GM12878 (cell line): ENCODE data around the gene KCNK7. TPM values are rescaled to one million over a fixed set of nuclear protein-coding genes. Genes with fewer than 3 reads are reported as not detected.

Source experiments
- ATAC-seq: fragments of 200-7000 bp; cut with Tn5 transposase; 3 replicates; pipeline ENCODE4 v1.9.1; 2020; ENCODE audit warnings: mild to moderate bottlenecking, moderate library complexity
- BruUV-seq: library from RNA; stranded (reverse); fragments of 400-500 nt; replicated peaks from 2 replicates; lab custom pipeline; 2021; lab: Mats Ljungman, UMichigan
- CTCF ChIA-PET: fragments of 300-600 bp; sonication (Branson Sonifier 250); formaldehyde crosslinking; extraction: SDS; loops from one replicate; lab custom pipeline; 2021; ENCODE audit warnings: inconsistent platforms; lab: Yijun Ruan, JAX
- POLR2A ChIA-PET: fragments of 350-600 bp; formaldehyde crosslinking; extraction: SDS; loops from one replicate; lab custom pipeline; 2021; ENCODE audit warnings: inconsistent platforms; lab: Charles Lee
- RAD21 ChIA-PET: fragments of 300-600 bp; sonication (Branson Sonifier 250); formaldehyde crosslinking; loops from one replicate; lab custom pipeline; 2023; ENCODE audit warnings: antibody characterized with exemption; ENCODE audit not compliant: unreplicated experiment; lab: Charles Lee
- SMC1A ChIA-PET: fragments of 300-600 bp; sonication (Branson Sonifier 250); formaldehyde crosslinking; loops from one replicate; lab custom pipeline; 2023; ENCODE audit not compliant: unreplicated experiment, uncharacterized antibody; lab: Charles Lee
- DNase-seq: peaks from one replicate; pipeline ENCODE4 v3.0.0-alpha.2; 2011; ENCODE audit warnings: low read depth, low spot score
- FAIRE-seq: peaks from 3 replicates; lab custom pipeline; 2011; peaks lifted over from hg19 to GRCh38; lab: Jason Lieb, UNC
- H2AFZ ChIP-seq: 2 replicates; pipeline ENCODE4 v1.6.0; 2011; ENCODE audit warnings: low read depth, low read length, control low read depth; ENCODE audit not compliant: control insufficient read depth
- H3K27ac ChIP-seq: 2 replicates; pipeline ENCODE4 v1.5.1; 2011; ENCODE audit warnings: control low read depth; ENCODE audit not compliant: control insufficient read depth, insufficient read depth
- H3K27me3 ChIP-seq, 2 experiments: replicated peaks in 1 of 2; 2 replicates each; pipeline versions ENCODE4 v1.6.0 to v1.6.1; 2011; ENCODE audit warnings: low read length in 1 of 2; ENCODE audit not compliant: control insufficient read depth in 2 of 2, insufficient read depth in 2 of 2
- H3K36me3 ChIP-seq, 2 experiments: 2 replicates each; pipeline ENCODE4 v1.5.1; 2011; ENCODE audit warnings: low read length in 1 of 2; ENCODE audit not compliant: control insufficient read depth in 2 of 2, insufficient read depth in 2 of 2
- H3K4me1 ChIP-seq: 2 replicates; pipeline ENCODE4 v1.6.1; 2011; ENCODE audit warnings: mild to moderate bottlenecking, low read length, moderate library complexity, mixed read lengths; ENCODE audit not compliant: control insufficient read depth, insufficient read depth
- H3K4me2 ChIP-seq: 2 replicates; pipeline ENCODE4 v1.6.0; 2011; ENCODE audit warnings: control low read depth; ENCODE audit not compliant: control insufficient read depth, insufficient read depth
- H3K4me3 ChIP-seq: fragments of 200-600 bp; sonication (generic); 2 replicates; pipeline ENCODE4 v1.5.1; 2016
- H3K79me2 ChIP-seq: 2 replicates; pipeline ENCODE4 v1.6.0; 2011; ENCODE audit warnings: low read length; ENCODE audit not compliant: control insufficient read depth, insufficient read depth
- H3K9ac ChIP-seq: 2 replicates; pipeline ENCODE4 v1.8.0; 2011; ENCODE audit warnings: low read length, control low read depth, mixed read lengths; ENCODE audit not compliant: control insufficient read depth, insufficient read depth
- H3K9me3 ChIP-seq: replicated peaks from 3 replicates; pipeline ENCODE4 v1.5.1; 2011; ENCODE audit warnings: mild to moderate bottlenecking, low read length; ENCODE audit not compliant: control insufficient read depth, insufficient read depth
- H4K20me1 ChIP-seq: 2 replicates; pipeline ENCODE4 v1.6.0; 2011; ENCODE audit not compliant: control insufficient read depth, insufficient read depth
- CBFB ChIP-seq: IDR thresholded peaks from 2 replicates; pipeline ENCODE4 v1.6.1; 2016; ENCODE audit warnings: antibody characterized with exemption, low read depth
- CHD1 ChIP-seq: IDR thresholded peaks from 2 replicates; pipeline ENCODE4 v1.6.1; 2012; ENCODE audit warnings: low read depth, low read length, improper control_type of control experiment
- DPF2 ChIP-seq: fragments of 450-650 bp; IDR thresholded peaks from 2 replicates; pipeline ENCODE4 v1.6.1; 2017; ENCODE audit warnings: mild to moderate bottlenecking
- FOXK2 ChIP-seq: fragments of 450-650 bp; IDR thresholded peaks from 2 replicates; pipeline ENCODE4 v1.6.1; 2017; ENCODE audit warnings: mild to moderate bottlenecking, moderate library complexity
- IKZF1 ChIP-seq: fragments of 450-650 bp; conservative IDR thresholded peaks from 2 replicates; pipeline ENCODE4 v1.6.1; 2017; ENCODE audit warnings: antibody characterized with exemption, mild to moderate bottlenecking
- IRF5 ChIP-seq: fragments of 450-650 bp; IDR thresholded peaks from 2 replicates; pipeline ENCODE4 v1.6.1; 2017; ENCODE audit warnings: borderline replicate concordance
- NRF1 ChIP-seq: conservative IDR thresholded peaks from 2 replicates; pipeline ENCODE4 v1.6.1; 2011; ENCODE audit warnings: mild to moderate bottlenecking, low read depth, low read length, improper control_type of control experiment
- PRDM15 ChIP-seq: fragments of 450-650 bp; formaldehyde crosslinking; IDR thresholded peaks from 2 replicates; pipeline ENCODE4 v1.4.0; 2020; ENCODE audit warnings: mild to moderate bottlenecking, moderate library complexity
- RB1 ChIP-seq: fragments of 450-650 bp; formaldehyde crosslinking; IDR thresholded peaks from 2 replicates; pipeline ENCODE4 v1.6.1; 2017; ENCODE audit warnings: mild to moderate bottlenecking, borderline replicate concordance
- SREBF1 ChIP-seq: IDR thresholded peaks from 2 replicates; pipeline ENCODE4 v1.6.1; 2012; ENCODE audit warnings: mild to moderate bottlenecking, low read length
- TBL1XR1 ChIP-seq: IDR thresholded peaks from 2 replicates; pipeline ENCODE4 v1.6.1; 2012; ENCODE audit warnings: low read depth, low read length, improper control_type of control experiment
- ZNF622 ChIP-seq: fragments of 450-650 bp; IDR thresholded peaks from 2 replicates; pipeline ENCODE4 v1.6.1; 2017; ENCODE audit warnings: mild to moderate bottlenecking, inconsistent platforms
- ZNF687 ChIP-seq: fragments of 450-650 bp; IDR thresholded peaks from 2 replicates; pipeline ENCODE4 v1.6.1; 2017; ENCODE audit warnings: mild to moderate bottlenecking, moderate library complexity
- WGBS: methylation state at CpG from one replicate; pipeline ENCODE4 v1.1.6; 2016; ENCODE audit warnings: low lambda C conversion rate; ENCODE audit not compliant: insufficient replicate concordance, insufficient coverage; ENCODE audit errors: missing lambda C conversion rate; 5-methylcytosine and 5-hydroxymethylcytosine counted together
- in situ Hi-C: fragments of 300-500 bp; cut with MboI; formaldehyde crosslinking; loops from 9 replicates; pipeline ENCODE4 v1.14.3; 2018; ENCODE audit warnings: mixed read lengths
- intact Hi-C: fragments of 100-400 bp; cut with micrococcal nuclease; formaldehyde crosslinking; loops from one replicate; pipeline ENCODE4 v1.14.2; 2022; ENCODE audit not compliant: unreplicated experiment
- polyA plus RNA-seq, 11 experiments: library from polyadenylated mRNA; depleted of rRNA in 4 of 11; unstranded in 6 of 11; stranded (reverse) in 5 of 11; fragments of >200 nt; fragmentation: Nextera tagmentation in 4 of 11; fragmentation: Illumina TruSeq in 1 of 11; extraction: Ambion mirVana in 4 of 11; extraction: Trizol in 1 of 11; gene quantifications; 1 replicate in 1 of 11; 2 replicates in 10 of 11; pipeline versions ENCODE4 v1.2.1 to v1.2.3, GENCODE V29; 2011 to 2016; ENCODE audit warnings: inconsistent platforms in 2 of 11, missing spikeins in 2 of 11, low read depth in 1 of 11
- total RNA-seq, 4 experiments: library from RNA; depleted of rRNA in 3 of 4; stranded (reverse); fragments of >200 nt in 3 of 4; fragmentation: Illumina TruSeq in 1 of 4; extraction: Trizol in 1 of 4; gene quantifications; 2 replicates each; pipeline versions ENCODE4 v1.2.1 to v1.2.3, GENCODE V29; 2013 to 2021

KCNK7 gene
- total and polyA plus RNA-seq, 10 of the 15 experiments (the other 5 are each of a cell fraction or from before 2014, with no cell fraction given) = 0.11 to 0.54 (median 0.23) TPM; not detected in 7

GRCh38 chr11:65586676-65587075, 8.9 kb downstream of the KCNK7 start:
- no peaks in the 10 kb centered on the region for H3K27me3 ChIP-seq
- ChIA-PET RAD21 (interaction anchor here (0.8 to 6.5 kb wide), 5 partner anchors 10 to 61 kb away, joined by 3 to 132 read pairs (median 56); partner anchors contain the start of genes EHBP1L1, FAM89B, SCYL1 and ZNRD2), SMC1A (interaction anchor here (3.9 to 6.2 kb wide), 3 partner anchors 10 to 45 kb away, joined by 35 to 93 read pairs (median 37); partner anchors contain the start of genes EHBP1L1, FAM89B and ZNRD2), POLR2A (interaction anchor here (0.7 to 6.0 kb wide), 7 partner anchors 10 to 606 kb away, joined by 3 to 129 read pairs (median 7); partner anchors contain the start of genes EHBP1L1, FAM89B, SIPA1 and ZNRD2), CTCF (interaction anchor here (1.0 to 5.9 kb wide), 5 partner anchors 9 to 54 kb away, joined by 4 to 130 read pairs (median 63); partner anchors contain the start of genes EHBP1L1, FAM89B and ZNRD2)
- H3K9me3 ChIP-seq = no peaks in the 10 kb centered on the region
- DNase-seq (no peak), FAIRE-seq (peak; percentile 88), ATAC-seq (no peak)
- H4K20me1 ChIP-seq = no peaks in the 10 kb centered on the region
- H3K4me3 ChIP-seq = peak overlapping the region; percentile 47; the same call in 1 of the 2 replicates
- peaks cover 4 to 11% of the 10 kb centered on the region in 2 experiments; a peak in 3 of 4 replicates for H3K36me3 ChIP-seq
- peak overlapping the region; percentile 97 for H3K27ac ChIP-seq
- H3K79me2 ChIP-seq = peaks cover 16% of the 10 kb centered on the region
- H2AFZ ChIP-seq = no peak overlapping the region
- H3K4me1 ChIP-seq = peaks cover 45% of the 10 kb centered on the region
- 68% methylated on average over 2 of the region's 2 CpGs for WGBS
- H3K9ac ChIP-seq = no peak overlapping the region
- BruUV-seq = no TSS peak
- intact Hi-C loops = no loop called here
- H3K4me2 ChIP-seq = peak overlapping the region; percentile 79
- in situ Hi-C loops = no loop called here
- TF ChIP-seq CBFB (no peak), SREBF1 (no peak), CHD1 (no peak), IRF5 (no peak), TBL1XR1 (no peak), IKZF1 (no peak), ZNF687 (no peak), RB1 (no peak), PRDM15 (CRISPR knock-in tag) (no peak), FOXK2 (no peak), NRF1 (no peak), ZNF622 (no peak), DPF2 (no peak)
